ENCODE results near the gene CD209. TPM values are rescaled to one million over a fixed set of nuclear protein-coding genes. Genes with fewer than 3 reads are reported as not detected.
"Not testable (repeated sequence)": the region's sequence is repeated elsewhere in the genome, so short reads cannot be mapped to it uniquely, and the experiment has no call there.

CD209 gene
- polyA plus RNA-seq, 1 donor from 2014 or later: not detected

DNA sequence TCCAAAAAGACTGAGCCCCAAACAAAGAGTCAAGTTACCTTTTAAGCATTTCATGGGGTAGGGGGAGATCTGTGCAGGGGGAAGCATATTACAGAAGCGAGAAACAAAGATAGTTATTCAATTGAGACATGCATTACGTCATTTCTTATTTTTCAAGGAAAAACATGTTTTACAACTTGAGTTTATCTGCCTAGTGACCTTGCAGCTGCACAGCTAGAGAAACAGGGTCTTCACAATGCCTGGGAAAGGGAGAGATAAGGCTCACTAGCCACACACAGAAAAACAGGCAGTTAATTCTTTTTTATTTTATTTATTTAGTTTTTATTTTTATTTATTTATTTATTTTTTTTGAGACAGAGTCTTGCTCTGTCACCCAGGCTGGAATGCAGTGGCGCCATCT, 16.8 kb upstream of the CD209 start:
- not testable (repeated sequence) for H2AFZ ChIP-seq (ENCODE audit: low read depth, low read length); H3K9me2 ChIP-seq (ENCODE audit: insufficient read depth, low read length); H3K27me3 ChIP-seq (ENCODE audit: insufficient read depth, low read depth, low read length); H3K9me3 ChIP-seq (ENCODE audit: low read length); H3K4me2 ChIP-seq (ENCODE audit: low read length); H3K79me2 ChIP-seq (replicated peaks; ENCODE audit: insufficient read depth, low read length); H3K9ac ChIP-seq (ENCODE audit: low read length); H3F3A ChIP-seq (ENCODE audit: insufficient read depth, low read length, poor library complexity, severe bottlenecking); H4K20me1 ChIP-seq (ENCODE audit: insufficient read depth); H3K27ac ChIP-seq (ENCODE audit: low read length); H3K36me3 ChIP-seq (ENCODE audit: insufficient read depth, low read length); H3K4me3 ChIP-seq (ENCODE audit: low read length)

DNA sequence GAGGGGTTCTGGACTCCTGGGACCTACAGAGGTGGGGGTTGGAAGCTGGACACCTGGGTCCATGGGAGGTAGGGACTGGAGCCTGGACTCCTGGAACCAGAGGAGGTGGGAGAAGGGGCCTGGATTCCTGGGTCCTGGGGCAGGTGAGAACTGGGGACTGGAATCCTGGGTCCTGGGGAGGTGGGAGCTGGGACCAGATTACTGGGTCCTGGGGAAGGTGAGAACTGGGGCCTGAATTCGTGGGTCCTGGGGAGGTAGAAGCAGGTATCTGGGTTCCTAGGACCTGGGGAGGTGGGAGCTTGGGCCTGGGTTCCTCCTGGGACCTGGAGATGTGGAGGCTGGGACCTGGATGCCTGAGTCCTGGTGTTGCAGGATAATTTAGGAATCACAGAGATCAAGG, 16.4 kb upstream of the CD209 start:
- no peak overlapping the region for H2AFZ ChIP-seq (ENCODE audit: low read depth, low read length)
- H3K27ac ChIP-seq (ENCODE audit: low read length): no peak overlapping the region
- H4K20me1 ChIP-seq (ENCODE audit: insufficient read depth): no peaks in the 10 kb centered on the region
- no peak overlapping the region for H3K4me2 ChIP-seq (ENCODE audit: low read length)
- no peaks in the 10 kb centered on the region for H3K9me2 ChIP-seq (ENCODE audit: insufficient read depth, low read length)
- no peak overlapping the region for H3K9ac ChIP-seq (ENCODE audit: low read length)
- peaks cover 2% of the 10 kb centered on the region for H3K9me3 ChIP-seq (ENCODE audit: low read length)
- no peaks in the 10 kb centered on the region for H3K79me2 ChIP-seq (replicated peaks; ENCODE audit: insufficient read depth, low read length)
- H3K4me3 ChIP-seq (ENCODE audit: low read length): no peak overlapping the region
- H3F3A ChIP-seq (ENCODE audit: insufficient read depth, low read length, poor library complexity, severe bottlenecking): no peaks in the 10 kb centered on the region
- no peak for TF ChIP-seq EZH2 (IDR thresholded peaks at IDR 0.05; ENCODE audit: borderline replicate concordance, insufficient read depth, low read length, poor library complexity, severe bottlenecking)
- TF ChIP-seq, protein P1, sequence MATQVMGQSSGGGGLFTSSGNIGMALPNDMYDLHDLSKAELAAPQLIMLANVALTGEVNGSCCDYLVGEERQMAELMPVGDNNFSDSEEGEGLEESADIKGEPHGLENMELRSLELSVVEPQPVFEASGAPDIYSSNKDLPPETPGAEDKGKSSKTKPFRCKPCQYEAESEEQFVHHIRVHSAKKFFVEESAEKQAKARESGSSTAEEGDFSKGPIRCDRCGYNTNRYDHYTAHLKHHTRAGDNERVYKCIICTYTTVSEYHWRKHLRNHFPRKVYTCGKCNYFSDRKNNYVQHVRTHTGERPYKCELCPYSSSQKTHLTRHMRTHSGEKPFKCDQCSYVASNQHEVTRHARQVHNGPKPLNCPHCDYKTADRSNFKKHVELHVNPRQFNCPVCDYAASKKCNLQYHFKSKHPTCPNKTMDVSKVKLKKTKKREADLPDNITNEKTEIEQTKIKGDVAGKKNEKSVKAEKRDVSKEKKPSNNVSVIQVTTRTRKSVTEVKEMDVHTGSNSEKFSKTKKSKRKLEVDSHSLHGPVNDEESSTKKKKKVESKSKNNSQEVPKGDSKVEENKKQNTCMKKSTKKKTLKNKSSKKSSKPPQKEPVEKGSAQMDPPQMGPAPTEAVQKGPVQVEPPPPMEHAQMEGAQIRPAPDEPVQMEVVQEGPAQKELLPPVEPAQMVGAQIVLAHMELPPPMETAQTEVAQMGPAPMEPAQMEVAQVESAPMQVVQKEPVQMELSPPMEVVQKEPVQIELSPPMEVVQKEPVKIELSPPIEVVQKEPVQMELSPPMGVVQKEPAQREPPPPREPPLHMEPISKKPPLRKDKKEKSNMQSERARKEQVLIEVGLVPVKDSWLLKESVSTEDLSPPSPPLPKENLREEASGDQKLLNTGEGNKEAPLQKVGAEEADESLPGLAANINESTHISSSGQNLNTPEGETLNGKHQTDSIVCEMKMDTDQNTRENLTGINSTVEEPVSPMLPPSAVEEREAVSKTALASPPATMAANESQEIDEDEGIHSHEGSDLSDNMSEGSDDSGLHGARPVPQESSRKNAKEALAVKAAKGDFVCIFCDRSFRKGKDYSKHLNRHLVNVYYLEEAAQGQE (IDR thresholded peaks at IDR 0.05; ENCODE audit: borderline replicate concordance): no peak
- no peak for TF ChIP-seq MXI1 (conservative IDR thresholded peaks at IDR 0.05; ENCODE audit: poor library complexity, severe bottlenecking)
- TF ChIP-seq RAD21 (conservative IDR thresholded peaks at IDR 0.05): no peak
- no peak for TF ChIP-seq EP300 (conservative IDR thresholded peaks at IDR 0.05; ENCODE audit: poor library complexity, severe bottlenecking)
- no peak for TF ChIP-seq POLR2AphosphoS5 (IDR thresholded peaks at IDR 0.05)
- TF ChIP-seq, protein P2, sequence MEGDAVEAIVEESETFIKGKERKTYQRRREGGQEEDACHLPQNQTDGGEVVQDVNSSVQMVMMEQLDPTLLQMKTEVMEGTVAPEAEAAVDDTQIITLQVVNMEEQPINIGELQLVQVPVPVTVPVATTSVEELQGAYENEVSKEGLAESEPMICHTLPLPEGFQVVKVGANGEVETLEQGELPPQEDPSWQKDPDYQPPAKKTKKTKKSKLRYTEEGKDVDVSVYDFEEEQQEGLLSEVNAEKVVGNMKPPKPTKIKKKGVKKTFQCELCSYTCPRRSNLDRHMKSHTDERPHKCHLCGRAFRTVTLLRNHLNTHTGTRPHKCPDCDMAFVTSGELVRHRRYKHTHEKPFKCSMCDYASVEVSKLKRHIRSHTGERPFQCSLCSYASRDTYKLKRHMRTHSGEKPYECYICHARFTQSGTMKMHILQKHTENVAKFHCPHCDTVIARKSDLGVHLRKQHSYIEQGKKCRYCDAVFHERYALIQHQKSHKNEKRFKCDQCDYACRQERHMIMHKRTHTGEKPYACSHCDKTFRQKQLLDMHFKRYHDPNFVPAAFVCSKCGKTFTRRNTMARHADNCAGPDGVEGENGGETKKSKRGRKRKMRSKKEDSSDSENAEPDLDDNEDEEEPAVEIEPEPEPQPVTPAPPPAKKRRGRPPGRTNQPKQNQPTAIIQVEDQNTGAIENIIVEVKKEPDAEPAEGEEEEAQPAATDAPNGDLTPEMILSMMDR (IDR thresholded peaks at IDR 0.05; ENCODE audit: poor library complexity, severe bottlenecking): no peak
- TF ChIP-seq TAF1 (IDR thresholded peaks at IDR 0.05; ENCODE audit: low read depth): no peak
- TF ChIP-seq SMC3 (conservative IDR thresholded peaks at IDR 0.05; ENCODE audit: poor library complexity): no peak
- no peaks in the 10 kb centered on the region for H3K27me3 ChIP-seq (ENCODE audit: insufficient read depth, low read depth, low read length)
- no peaks in the 10 kb centered on the region for H3K36me3 ChIP-seq (ENCODE audit: insufficient read depth, low read length)

DNA sequence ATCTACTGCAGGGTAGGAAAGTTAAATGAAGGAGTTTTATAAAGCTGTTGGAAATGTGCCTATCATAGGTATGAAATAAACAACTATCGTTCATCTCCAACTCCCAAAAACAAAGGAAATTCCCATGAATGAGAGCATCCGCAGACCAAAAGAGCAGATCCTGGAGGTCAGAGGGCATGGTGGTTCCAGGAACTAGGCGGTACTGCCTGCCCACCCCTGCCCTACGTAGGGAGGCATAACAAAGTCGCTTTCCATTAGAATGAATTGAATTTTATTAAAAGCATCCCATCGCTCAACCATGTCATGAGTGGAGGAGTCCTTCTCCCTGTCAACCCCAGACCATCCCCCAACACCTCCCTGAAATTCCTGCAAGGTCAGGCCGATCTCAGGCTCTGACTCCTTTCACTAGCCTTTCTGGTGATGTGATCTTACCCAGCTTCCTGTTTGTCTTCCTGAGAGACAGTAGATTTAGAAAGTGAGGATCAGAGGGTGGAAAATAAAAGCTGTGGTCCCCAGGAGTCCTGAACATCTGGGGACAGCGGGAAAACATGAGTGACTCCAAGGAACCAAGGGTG, 15.5 kb upstream of the CD209 start, which contains the start of gene CLEC4M:
Gene CLEC4M (plus strand): TSS at position 525 of the 575 bp plus-strand sequence. CDS start 24 bp downstream, at position 549.
- H3F3A ChIP-seq (ENCODE audit: insufficient read depth, low read length, poor library complexity, severe bottlenecking): no peaks in the 10 kb centered on the region
- H4K20me1 ChIP-seq (ENCODE audit: insufficient read depth): no peaks in the 10 kb centered on the region
- no peaks in the 10 kb centered on the region for H3K79me2 ChIP-seq (replicated peaks; ENCODE audit: insufficient read depth, low read length)
- TF ChIP-seq SMC3 (conservative IDR thresholded peaks at IDR 0.05; ENCODE audit: poor library complexity) (no peak), RAD21 (conservative IDR thresholded peaks at IDR 0.05) (no peak), EZH2 (IDR thresholded peaks at IDR 0.05; ENCODE audit: borderline replicate concordance, insufficient read depth, low read length, poor library complexity, severe bottlenecking) (no peak), TAF1 (IDR thresholded peaks at IDR 0.05; ENCODE audit: low read depth) (no peak), MXI1 (conservative IDR thresholded peaks at IDR 0.05; ENCODE audit: poor library complexity, severe bottlenecking) (no peak), POLR2AphosphoS5 (IDR thresholded peaks at IDR 0.05) (no peak), EP300 (conservative IDR thresholded peaks at IDR 0.05; ENCODE audit: poor library complexity, severe bottlenecking) (no peak)
- TF ChIP-seq, protein P2 (IDR thresholded peaks at IDR 0.05; ENCODE audit: poor library complexity, severe bottlenecking): no peak
- TF ChIP-seq, protein P1 (IDR thresholded peaks at IDR 0.05; ENCODE audit: borderline replicate concordance): no peak
- H2AFZ ChIP-seq (ENCODE audit: low read depth, low read length): no peak within 1 kb of the TSS
- no peak within 1 kb of the TSS for H3K4me3 ChIP-seq (ENCODE audit: low read length)
- H3K9me2 ChIP-seq (ENCODE audit: insufficient read depth, low read length): no peaks in the 10 kb centered on the region
- H3K27ac ChIP-seq (ENCODE audit: low read length): no peak within 1 kb of the TSS
- H3K27me3 ChIP-seq (ENCODE audit: insufficient read depth, low read depth, low read length): no peaks in the 10 kb centered on the region
- H3K9me3 ChIP-seq (ENCODE audit: low read length): peaks cover 2% of the 10 kb centered on the region
- no peak within 1 kb of the TSS for H3K9ac ChIP-seq (ENCODE audit: low read length)
- H3K4me2 ChIP-seq (ENCODE audit: low read length): no peak within 1 kb of the TSS
- no peaks in the 10 kb centered on the region for H3K36me3 ChIP-seq (ENCODE audit: insufficient read depth, low read length)
